GM12878 (cell line): Measurements from ENCODE around the gene CNNM3. TPM values are rescaled to one million over a fixed set of nuclear protein-coding genes. Genes with fewer than 3 reads are reported as not detected.

Experiments
- ATAC-seq: fragments of 200-7000 bp; cut with Tn5 transposase; 3 replicates; pipeline ENCODE4 v1.9.1; 2020; ENCODE audit warnings: mild to moderate bottlenecking, moderate library complexity
- BruUV-seq: library from RNA; stranded (reverse); fragments of 400-500 nt; replicated peaks from 2 replicates; lab custom pipeline; 2021; lab: Mats Ljungman, UMichigan
- CTCF ChIA-PET: fragments of 300-600 bp; sonication (Branson Sonifier 250); formaldehyde crosslinking; extraction: SDS; loops from one replicate; lab custom pipeline; 2021; ENCODE audit warnings: inconsistent platforms; lab: Yijun Ruan, JAX
- POLR2A ChIA-PET: fragments of 350-600 bp; formaldehyde crosslinking; extraction: SDS; loops from one replicate; lab custom pipeline; 2021; ENCODE audit warnings: inconsistent platforms; lab: Charles Lee
- RAD21 ChIA-PET: fragments of 300-600 bp; sonication (Branson Sonifier 250); formaldehyde crosslinking; loops from one replicate; lab custom pipeline; 2023; ENCODE audit warnings: antibody characterized with exemption; ENCODE audit not compliant: unreplicated experiment; lab: Charles Lee
- SMC1A ChIA-PET: fragments of 300-600 bp; sonication (Branson Sonifier 250); formaldehyde crosslinking; loops from one replicate; lab custom pipeline; 2023; ENCODE audit not compliant: unreplicated experiment, uncharacterized antibody; lab: Charles Lee
- DNase-seq: peaks from one replicate; pipeline ENCODE4 v3.0.0-alpha.2; 2011; ENCODE audit warnings: low read depth, low spot score
- FAIRE-seq: peaks from 3 replicates; lab custom pipeline; 2011; peaks lifted over from hg19 to GRCh38; lab: Jason Lieb, UNC
- H2AFZ ChIP-seq: 2 replicates; pipeline ENCODE4 v1.6.0; 2011; ENCODE audit warnings: low read depth, low read length, control low read depth; ENCODE audit not compliant: control insufficient read depth
- H3K27ac ChIP-seq: 2 replicates; pipeline ENCODE4 v1.5.1; 2011; ENCODE audit warnings: control low read depth; ENCODE audit not compliant: control insufficient read depth, insufficient read depth
- H3K27me3 ChIP-seq, 2 experiments: replicated peaks in 1 of 2; 2 replicates each; pipeline versions ENCODE4 v1.6.0 to v1.6.1; 2011; ENCODE audit warnings: low read length in 1 of 2; ENCODE audit not compliant: control insufficient read depth in 2 of 2, insufficient read depth in 2 of 2
- H3K36me3 ChIP-seq, 2 experiments: 2 replicates each; pipeline ENCODE4 v1.5.1; 2011; ENCODE audit warnings: low read length in 1 of 2; ENCODE audit not compliant: control insufficient read depth in 2 of 2, insufficient read depth in 2 of 2
- H3K4me1 ChIP-seq: 2 replicates; pipeline ENCODE4 v1.6.1; 2011; ENCODE audit warnings: mild to moderate bottlenecking, low read length, moderate library complexity, mixed read lengths; ENCODE audit not compliant: control insufficient read depth, insufficient read depth
- H3K4me2 ChIP-seq: 2 replicates; pipeline ENCODE4 v1.6.0; 2011; ENCODE audit warnings: control low read depth; ENCODE audit not compliant: control insufficient read depth, insufficient read depth
- H3K4me3 ChIP-seq: fragments of 200-600 bp; sonication (generic); 2 replicates; pipeline ENCODE4 v1.5.1; 2016
- H3K79me2 ChIP-seq: 2 replicates; pipeline ENCODE4 v1.6.0; 2011; ENCODE audit warnings: low read length; ENCODE audit not compliant: control insufficient read depth, insufficient read depth
- H3K9ac ChIP-seq: 2 replicates; pipeline ENCODE4 v1.8.0; 2011; ENCODE audit warnings: low read length, control low read depth, mixed read lengths; ENCODE audit not compliant: control insufficient read depth, insufficient read depth
- H3K9me3 ChIP-seq: replicated peaks from 3 replicates; pipeline ENCODE4 v1.5.1; 2011; ENCODE audit warnings: mild to moderate bottlenecking, low read length; ENCODE audit not compliant: control insufficient read depth, insufficient read depth
- H4K20me1 ChIP-seq: 2 replicates; pipeline ENCODE4 v1.6.0; 2011; ENCODE audit not compliant: control insufficient read depth, insufficient read depth
- HDAC6 ChIP-seq: fragments of 200-600 bp; sonication (generic); IDR thresholded peaks from one replicate; pipeline ENCODE4 v1.8.0; 2017; ENCODE audit warnings: antibody characterized with exemption; ENCODE audit not compliant: unreplicated experiment
- ZSCAN29 ChIP-seq: fragments of 450-650 bp; IDR thresholded peaks from 2 replicates; pipeline ENCODE4 v1.6.1; 2017; ENCODE audit warnings: mild to moderate bottlenecking, moderate library complexity
- WGBS: methylation state at CpG from one replicate; pipeline ENCODE4 v1.1.6; 2016; ENCODE audit warnings: low lambda C conversion rate; ENCODE audit not compliant: insufficient replicate concordance, insufficient coverage; ENCODE audit errors: missing lambda C conversion rate; 5-methylcytosine and 5-hydroxymethylcytosine counted together
- in situ Hi-C: fragments of 300-500 bp; cut with MboI; formaldehyde crosslinking; loops from 9 replicates; pipeline ENCODE4 v1.14.3; 2018; ENCODE audit warnings: mixed read lengths
- intact Hi-C: fragments of 100-400 bp; cut with micrococcal nuclease; formaldehyde crosslinking; loops from one replicate; pipeline ENCODE4 v1.14.2; 2022; ENCODE audit not compliant: unreplicated experiment
- polyA plus RNA-seq, 11 experiments: library from polyadenylated mRNA; depleted of rRNA in 4 of 11; unstranded in 6 of 11; stranded (reverse) in 5 of 11; fragments of >200 nt; fragmentation: Nextera tagmentation in 4 of 11; fragmentation: Illumina TruSeq in 1 of 11; extraction: Ambion mirVana in 4 of 11; extraction: Trizol in 1 of 11; gene quantifications; 1 replicate in 1 of 11; 2 replicates in 10 of 11; pipeline versions ENCODE4 v1.2.1 to v1.2.3, GENCODE V29; 2011 to 2016; ENCODE audit warnings: inconsistent platforms in 2 of 11, missing spikeins in 2 of 11, low read depth in 1 of 11
- total RNA-seq, 4 experiments: library from RNA; depleted of rRNA in 3 of 4; stranded (reverse); fragments of >200 nt in 3 of 4; fragmentation: Illumina TruSeq in 1 of 4; extraction: Trizol in 1 of 4; gene quantifications; 2 replicates each; pipeline versions ENCODE4 v1.2.1 to v1.2.3, GENCODE V29; 2013 to 2021
- TF ChIP-seq, protein P1 (sequence below): fragments of 450-650 bp; IDR thresholded peaks from 2 replicates; pipeline ENCODE4 v1.6.1; 2017; ENCODE audit warnings: mild to moderate bottlenecking
- TF ChIP-seq, protein P2 (sequence below): fragments of 450-650 bp; IDR thresholded peaks from 2 replicates; pipeline ENCODE4 v1.6.1; 2018; ENCODE audit warnings: mild to moderate bottlenecking, low read depth, moderate library complexity; ENCODE audit not compliant: partially characterized antibody

CNNM3 gene
- total and polyA plus RNA-seq, 10 of the 15 experiments (the other 5 are each of a cell fraction or from before 2014, with no cell fraction given): 0.72 to 14.3 (median 4.0) TPM

DNA sequence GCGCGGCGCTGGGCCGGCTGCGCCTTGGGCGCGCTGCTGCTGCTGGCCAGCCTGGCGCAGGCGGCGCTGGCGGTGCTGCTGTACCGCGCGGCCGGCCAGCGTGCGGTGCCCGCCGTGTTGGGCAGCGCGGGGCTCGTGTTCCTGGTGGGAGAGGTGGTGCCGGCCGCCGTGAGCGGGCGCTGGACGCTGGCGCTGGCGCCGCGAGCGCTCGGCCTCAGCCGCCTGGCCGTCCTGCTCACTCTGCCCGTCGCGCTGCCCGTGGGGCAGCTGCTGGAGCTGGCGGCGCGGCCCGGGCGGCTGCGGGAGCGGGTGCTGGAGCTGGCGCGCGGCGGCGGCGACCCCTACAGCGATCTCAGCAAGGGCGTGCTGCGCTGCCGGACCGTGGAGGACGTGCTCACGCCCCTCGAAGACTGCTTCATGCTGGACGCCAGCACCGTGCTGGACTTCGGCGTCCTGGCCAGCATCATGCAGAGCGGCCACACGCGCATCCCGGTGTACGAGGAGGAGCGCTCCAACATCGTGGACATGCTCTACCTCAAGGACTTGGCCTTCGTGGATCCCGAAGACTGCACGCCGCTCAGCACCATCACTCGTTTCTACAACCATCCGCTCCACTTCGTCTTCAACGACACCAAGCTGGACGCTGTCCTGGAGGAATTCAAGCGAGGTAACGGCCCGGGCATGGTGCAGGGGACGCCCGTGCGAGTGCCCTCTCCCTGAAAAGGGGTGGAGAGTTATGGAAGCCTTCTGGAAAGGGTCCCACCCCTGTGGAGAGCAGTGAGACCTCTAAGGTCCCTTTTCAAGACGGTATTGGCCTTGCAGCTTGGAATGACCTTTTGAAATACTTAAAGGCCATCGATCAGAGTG, 1.0 kb downstream of the CNNM3 start:
- BruUV-seq: no TSS peak
- CTCF ChIA-PET: interaction anchor here (0.8 to 2.8 kb wide), 9 partner anchors 9 to 133 kb away, joined by 3 to 6 read pairs (median 3); partner anchors contain the start of gene ANKRD39
- Histone ChIP-seq H3K9ac (peak overlapping the region; percentile 62; the same call in 1 of the 2 replicates), H3K36me3 (no peaks in the 10 kb centered on the region), H3K27me3 (no peaks in the 10 kb centered on the region), H2AFZ (0 out of 2 replicates have a peak overlapping the region, but pooled peaks have one; percentile 13), H3K4me2 (peak overlapping the region; percentile 79), H3K79me2 (peaks cover 25% of the 10 kb centered on the region), H3K4me3 (peak overlapping the region; percentile 96), H3K9me3 (no peaks in the 10 kb centered on the region), H3K4me1 (peaks cover 12% of the 10 kb centered on the region), H3K27ac (no peak overlapping the region), H4K20me1 (peaks cover 5% of the 10 kb centered on the region; the same call in 1 of the 2 replicates)
- ATAC-seq (no peak), FAIRE-seq (no peak), DNase-seq (no peak)
- SMC1A ChIA-PET: interaction anchor here (1.0 kb wide), 2 partner anchors 41 to 180 kb away, joined by 3 to 5 read pairs; partner anchors contain the start of gene ANKRD39
- WGBS: 11% methylated on average over 81 of the region's 89 CpGs
- POLR2A ChIA-PET: interaction anchor here (1.1 to 3.2 kb wide), 3 partner anchors 41 to 54 kb away, joined by 3 to 11 read pairs (median 7); partner anchors contain the start of gene ANKRD39
- RAD21 ChIA-PET: interaction anchor here (0.7 to 2.7 kb wide), 4 partner anchors 40 to 134 kb away, joined by 3 to 14 read pairs (median 8); partner anchors contain the start of gene ANKRD39
- TF ChIP-seq HDAC6: peak; percentile 10
- TF ChIP-seq ZSCAN29: no peak
- intact Hi-C loops (no loop called here), in situ Hi-C loops (no loop called here)

DNA sequence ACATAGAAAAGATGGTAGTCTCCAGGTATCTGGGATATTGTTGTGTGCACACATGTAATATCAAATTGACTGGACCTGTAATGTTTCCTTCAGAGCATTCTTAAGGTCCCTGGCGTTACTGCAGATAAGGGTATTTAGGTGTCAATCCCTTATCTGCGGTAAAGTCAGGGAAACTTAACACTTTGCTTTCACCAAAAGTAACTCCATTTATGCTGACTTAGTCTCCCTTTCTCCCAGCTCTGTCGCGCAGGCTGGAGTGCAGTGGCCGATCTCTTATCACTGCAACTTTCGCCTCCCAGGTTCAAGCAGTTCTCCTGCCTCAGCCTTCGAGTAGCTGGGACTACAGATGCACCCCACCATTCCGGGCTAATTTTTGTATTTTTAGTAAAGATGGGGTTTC, 1.8 kb downstream of the CNNM3 start:
- ChIA-PET POLR2A (no interaction called here), CTCF (interaction anchor here (0.8 to 2.8 kb wide), 4 partner anchors 10 to 86 kb away, joined by 3 to 6 read pairs (median 3); partner anchors contain the start of gene ANKRD39), RAD21 (interaction anchor here (0.7 kb wide), 2 partner anchors 33 to 49 kb away, joined by 3 to 4 read pairs; no protein-coding TSS in a partner anchor), SMC1A (interaction anchor here (0.7 to 1.0 kb wide), 2 partner anchors 55 to 180 kb away, joined by 3 read pairs; no protein-coding TSS in a partner anchor)
- peak overlapping the region; percentile 79 for H3K4me2 ChIP-seq
- H3K79me2 ChIP-seq: peaks cover 27% of the 10 kb centered on the region
- ATAC-seq (no peak), DNase-seq (no peak), FAIRE-seq (no peak)
- intact Hi-C loops: no loop called here
- 95% methylated on average over 8 of the region's 8 CpGs for WGBS
- H3K27ac ChIP-seq: no peak overlapping the region
- H4K20me1 ChIP-seq: peaks cover 5% of the 10 kb centered on the region; the same call in 1 of the 2 replicates
- H3K9me3 ChIP-seq: no peaks in the 10 kb centered on the region
- H3K4me3 ChIP-seq: peak overlapping the region; percentile 96
- no TSS peak for BruUV-seq
- H2AFZ ChIP-seq: no peak overlapping the region
- H3K27me3 ChIP-seq: no peaks in the 10 kb centered on the region
- no peaks in the 10 kb centered on the region for H3K36me3 ChIP-seq
- peaks cover 12% of the 10 kb centered on the region for H3K4me1 ChIP-seq
- no peak overlapping the region for H3K9ac ChIP-seq
- in situ Hi-C loops: no loop called here
- TF ChIP-seq, protein P1, sequence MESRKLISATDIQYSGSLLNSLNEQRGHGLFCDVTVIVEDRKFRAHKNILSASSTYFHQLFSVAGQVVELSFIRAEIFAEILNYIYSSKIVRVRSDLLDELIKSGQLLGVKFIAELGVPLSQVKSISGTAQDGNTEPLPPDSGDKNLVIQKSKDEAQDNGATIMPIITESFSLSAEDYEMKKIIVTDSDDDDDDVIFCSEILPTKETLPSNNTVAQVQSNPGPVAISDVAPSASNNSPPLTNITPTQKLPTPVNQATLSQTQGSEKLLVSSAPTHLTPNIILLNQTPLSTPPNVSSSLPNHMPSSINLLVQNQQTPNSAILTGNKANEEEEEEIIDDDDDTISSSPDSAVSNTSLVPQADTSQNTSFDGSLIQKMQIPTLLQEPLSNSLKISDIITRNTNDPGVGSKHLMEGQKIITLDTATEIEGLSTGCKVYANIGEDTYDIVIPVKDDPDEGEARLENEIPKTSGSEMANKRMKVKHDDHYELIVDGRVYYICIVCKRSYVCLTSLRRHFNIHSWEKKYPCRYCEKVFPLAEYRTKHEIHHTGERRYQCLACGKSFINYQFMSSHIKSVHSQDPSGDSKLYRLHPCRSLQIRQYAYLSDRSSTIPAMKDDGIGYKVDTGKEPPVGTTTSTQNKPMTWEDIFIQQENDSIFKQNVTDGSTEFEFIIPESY: no peak
- TF ChIP-seq, protein P2, sequence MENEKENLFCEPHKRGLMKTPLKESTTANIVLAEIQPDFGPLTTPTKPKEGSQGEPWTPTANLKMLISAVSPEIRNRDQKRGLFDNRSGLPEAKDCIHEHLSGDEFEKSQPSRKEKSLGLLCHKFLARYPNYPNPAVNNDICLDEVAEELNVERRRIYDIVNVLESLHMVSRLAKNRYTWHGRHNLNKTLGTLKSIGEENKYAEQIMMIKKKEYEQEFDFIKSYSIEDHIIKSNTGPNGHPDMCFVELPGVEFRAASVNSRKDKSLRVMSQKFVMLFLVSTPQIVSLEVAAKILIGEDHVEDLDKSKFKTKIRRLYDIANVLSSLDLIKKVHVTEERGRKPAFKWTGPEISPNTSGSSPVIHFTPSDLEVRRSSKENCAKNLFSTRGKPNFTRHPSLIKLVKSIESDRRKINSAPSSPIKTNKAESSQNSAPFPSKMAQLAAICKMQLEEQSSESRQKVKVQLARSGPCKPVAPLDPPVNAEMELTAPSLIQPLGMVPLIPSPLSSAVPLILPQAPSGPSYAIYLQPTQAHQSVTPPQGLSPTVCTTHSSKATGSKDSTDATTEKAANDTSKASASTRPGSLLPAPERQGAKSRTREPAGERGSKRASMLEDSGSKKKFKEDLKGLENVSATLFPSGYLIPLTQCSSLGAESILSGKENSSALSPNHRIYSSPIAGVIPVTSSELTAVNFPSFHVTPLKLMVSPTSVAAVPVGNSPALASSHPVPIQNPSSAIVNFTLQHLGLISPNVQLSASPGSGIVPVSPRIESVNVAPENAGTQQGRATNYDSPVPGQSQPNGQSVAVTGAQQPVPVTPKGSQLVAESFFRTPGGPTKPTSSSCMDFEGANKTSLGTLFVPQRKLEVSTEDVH: no peak
